Stomach smooth muscle (tissue), 2 donors: ENCODE results near the gene GSC.

Experiments used
- H3K27ac ChIP-seq: one replicate; pipeline ENCODE4 v1.7.0; 2013; ENCODE audit warnings: mild to moderate bottlenecking, low read length, inconsistent platforms
- H3K27me3 ChIP-seq, 2 donors: one replicate each; pipeline ENCODE4 v1.7.0; 2013; ENCODE audit warnings: low read length in 2 of 2; ENCODE audit not compliant: insufficient read depth in 2 of 2, control insufficient read depth in 1 of 2
- H3K36me3 ChIP-seq, 2 donors: one replicate each; pipeline ENCODE4 v1.7.0; 2013; ENCODE audit warnings: low read length in 2 of 2; ENCODE audit not compliant: control insufficient read depth in 2 of 2, insufficient read depth in 2 of 2
- H3K4me1 ChIP-seq: one replicate; pipeline ENCODE4 v1.7.0; 2013; ENCODE audit warnings: low read length; ENCODE audit not compliant: control insufficient read depth, insufficient read depth
- H3K4me3 ChIP-seq, 2 donors: one replicate each; pipeline ENCODE4 v1.7.0; 2013; ENCODE audit warnings: low read length in 2 of 2
- H3K9ac ChIP-seq, 2 donors: one replicate each; pipeline ENCODE4 v1.7.0; 2013; ENCODE audit warnings: low read length in 2 of 2, mild to moderate bottlenecking in 1 of 2
- H3K9me3 ChIP-seq, 2 donors: one replicate each; pipeline ENCODE4 v1.7.0; 2013; ENCODE audit warnings: low read length in 2 of 2; ENCODE audit not compliant: control insufficient read depth in 2 of 2
- donor health status: healthy.
- donor health status: Pancreatic carcinoma.

The GSC gene

GRCh38 chr14:94787092-94787491 is 17.2 kb upstream of the GSC start:
- Histone ChIP-seq H3K36me3 (no peaks in the 10 kb centered on the region), H3K9ac (no peak overlapping the region), H3K4me1 (no peaks in the 10 kb centered on the region), H3K27me3 (no peaks in the 10 kb centered on the region), H3K9me3 (no peaks in the 10 kb centered on the region), H3K27ac (no peak overlapping the region), H3K4me3 (no peak overlapping the region)

GRCh38 chr14:94780536-94781399 is 10.9 kb upstream of the GSC start:
- Histone ChIP-seq H3K36me3 (no peaks in the 10 kb centered on the region), H3K27ac (no peak overlapping the region), H3K27me3 (peaks cover 23 to 27% of the 10 kb centered on the region in 2 donors), H3K4me3 (no peak overlapping the region), H3K9me3 (no peaks in the 10 kb centered on the region), H3K9ac (no peak overlapping the region), H3K4me1 (no peaks in the 10 kb centered on the region)

DNA sequence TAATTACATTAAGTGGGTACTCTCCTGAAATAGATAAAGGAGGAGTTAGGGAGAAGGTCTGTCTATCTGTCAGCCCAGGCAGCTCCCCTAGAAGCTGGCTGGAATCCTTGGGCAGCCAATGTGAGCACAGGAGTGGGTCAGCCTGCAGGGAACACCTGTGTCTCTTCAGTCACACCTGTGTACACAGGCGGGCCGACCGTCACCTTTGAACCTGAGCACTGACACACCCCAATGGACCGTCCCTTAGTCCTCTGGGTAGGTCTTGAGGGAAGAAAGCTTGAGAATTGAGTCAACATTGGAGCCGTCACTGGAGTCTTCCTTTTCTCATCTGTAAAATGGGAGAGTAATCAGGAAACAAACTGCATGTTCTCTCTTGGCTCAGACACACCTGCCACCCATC is 9.8 kb upstream of the GSC start:
- H3K27me3 ChIP-seq, result peaks cover 34 to 37% of the 10 kb centered on the region in 2 donors

DNA sequence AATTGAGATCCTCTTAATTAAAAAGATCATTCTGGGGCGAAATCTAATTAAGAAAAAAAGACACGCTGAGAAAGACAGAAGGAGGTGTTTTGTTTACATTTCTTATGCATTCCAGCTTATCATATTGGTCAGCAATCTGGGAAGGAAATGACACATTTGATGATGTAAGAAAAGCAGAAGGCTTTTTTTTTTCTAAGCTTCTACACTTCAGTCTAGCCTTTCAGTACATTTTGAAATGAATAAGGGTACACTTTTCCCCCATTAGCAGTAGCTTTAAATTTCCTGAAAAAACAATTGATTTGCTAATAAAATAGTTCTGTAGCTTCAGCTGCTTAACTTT is 5.9 kb upstream of the GSC start:
- Histone ChIP-seq H3K4me1 (peaks cover 2% of the 10 kb centered on the region), H3K36me3 (no peaks in the 10 kb centered on the region), H3K4me3 (no peak overlapping the region), H3K27ac (no peak overlapping the region), H3K9me3 (no peaks in the 10 kb centered on the region), H3K9ac (no peak overlapping the region), H3K27me3 (peaks cover 72 to 73% of the 10 kb centered on the region in 2 donors)

More for the DNA sequence above, 9.8 kb upstream of the GSC start:
- Histone ChIP-seq H3K9ac (no peak overlapping the region), H3K4me1 (no peaks in the 10 kb centered on the region), H3K9me3 (no peaks in the 10 kb centered on the region), H3K27ac (no peak overlapping the region), H3K4me3 (no peak overlapping the region), H3K36me3 (no peaks in the 10 kb centered on the region)

DNA sequence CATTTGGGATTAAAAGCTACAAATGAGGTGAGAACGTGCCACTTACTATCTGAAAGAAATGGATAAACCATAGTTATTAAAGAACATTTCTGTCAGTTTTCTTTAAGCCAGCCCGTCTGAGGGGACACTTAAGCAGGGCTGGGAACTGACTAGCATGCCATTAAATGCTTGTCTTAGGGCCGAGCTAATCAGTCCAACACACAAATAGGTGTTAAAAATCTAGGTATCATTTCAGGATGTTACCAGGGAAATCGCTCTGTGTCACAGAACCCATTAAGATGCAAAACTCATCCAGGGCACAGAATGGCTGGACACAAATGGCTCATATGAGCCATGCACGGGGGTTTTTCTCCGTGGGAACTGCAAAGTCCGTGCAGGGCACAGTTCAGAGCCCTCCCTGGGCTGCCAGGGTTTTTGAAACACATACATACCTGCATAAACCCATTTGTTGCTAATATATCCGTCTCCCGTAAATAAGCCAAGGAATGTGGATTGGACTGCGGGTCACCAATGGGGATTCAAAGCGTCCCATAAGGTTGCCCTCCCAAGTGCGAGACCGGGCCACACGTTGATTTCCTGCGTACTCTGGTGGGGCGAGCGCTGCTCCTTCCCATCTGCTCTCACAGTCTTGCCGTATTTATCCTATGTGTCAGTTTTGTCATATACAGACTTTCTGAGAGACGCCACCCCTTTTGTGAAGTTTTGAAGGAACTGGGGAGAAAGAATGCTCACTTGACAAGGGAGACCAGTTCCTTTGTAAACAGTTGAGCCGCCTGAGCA is 5.4 kb upstream of the GSC start:
- Histone ChIP-seq H3K4me1 (peaks cover 2% of the 10 kb centered on the region), H3K27me3 (peaks cover 75 to 77% of the 10 kb centered on the region in 2 donors), H3K36me3 (no peaks in the 10 kb centered on the region)

GRCh38 chr14:94774344-94775090 is 4.6 kb upstream of the GSC start:
- H3K9me3 ChIP-seq, result no peaks in the 10 kb centered on the region
- no peak overlapping the region for H3K9ac ChIP-seq
- no peak overlapping the region for H3K27ac ChIP-seq
- peaks cover 8% of the 10 kb centered on the region for H3K4me1 ChIP-seq
- no peak overlapping the region for H3K4me3 ChIP-seq
- H3K36me3 ChIP-seq, result no peaks in the 10 kb centered on the region
- peaks cover 75 to 80% of the 10 kb centered on the region in 2 donors for H3K27me3 ChIP-seq

More for the DNA sequence above, 5.4 kb upstream of the GSC start:
- no peak overlapping the region for H3K4me3 ChIP-seq
- H3K9ac ChIP-seq, result no peak overlapping the region
- H3K9me3 ChIP-seq, result no peaks in the 10 kb centered on the region
- H3K27ac ChIP-seq, result no peak overlapping the region

DNA sequence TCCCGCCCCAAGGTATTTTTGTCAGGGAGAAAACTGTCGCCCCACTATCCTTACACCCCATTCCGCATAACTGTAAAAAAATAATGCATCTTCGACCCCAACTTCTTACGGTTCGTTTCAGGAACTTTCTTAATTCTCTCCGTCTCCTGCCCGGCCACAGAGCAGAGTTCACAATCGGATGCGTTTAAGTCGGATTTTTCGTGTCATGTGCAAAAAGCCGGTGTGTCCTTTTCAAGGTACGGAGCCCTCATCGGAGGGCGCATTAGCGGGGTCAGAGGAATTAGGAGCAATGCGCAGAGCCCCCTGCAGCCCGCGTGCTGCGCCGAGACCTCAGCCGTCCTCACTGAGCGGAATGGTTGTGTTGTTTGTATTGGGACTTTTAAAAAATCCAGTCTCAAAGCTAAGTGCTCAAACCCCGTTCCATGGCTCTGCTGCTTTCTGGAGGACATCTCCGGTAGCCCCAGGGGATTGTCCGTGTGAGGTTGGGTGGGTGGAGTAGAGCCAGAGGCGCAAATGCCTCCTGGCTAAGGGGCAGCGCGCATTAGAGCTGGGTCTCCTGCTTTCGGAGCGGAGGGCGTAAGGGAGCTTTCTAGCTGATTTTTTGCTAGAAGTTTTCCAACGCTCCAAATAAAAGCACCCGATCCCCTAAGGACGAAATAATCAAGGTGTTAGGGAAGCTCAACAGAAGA is 3.9 kb upstream of the GSC start:
- no peak overlapping the region for H3K9ac ChIP-seq
- H3K36me3 ChIP-seq, result no peaks in the 10 kb centered on the region
- no peaks in the 10 kb centered on the region for H3K9me3 ChIP-seq
- H3K27me3 ChIP-seq, result peaks cover 74 to 81% of the 10 kb centered on the region in 2 donors
- H3K4me1 ChIP-seq, result peaks cover 15% of the 10 kb centered on the region
- no peak overlapping the region for H3K27ac ChIP-seq
- no peak overlapping the region for H3K4me3 ChIP-seq

DNA sequence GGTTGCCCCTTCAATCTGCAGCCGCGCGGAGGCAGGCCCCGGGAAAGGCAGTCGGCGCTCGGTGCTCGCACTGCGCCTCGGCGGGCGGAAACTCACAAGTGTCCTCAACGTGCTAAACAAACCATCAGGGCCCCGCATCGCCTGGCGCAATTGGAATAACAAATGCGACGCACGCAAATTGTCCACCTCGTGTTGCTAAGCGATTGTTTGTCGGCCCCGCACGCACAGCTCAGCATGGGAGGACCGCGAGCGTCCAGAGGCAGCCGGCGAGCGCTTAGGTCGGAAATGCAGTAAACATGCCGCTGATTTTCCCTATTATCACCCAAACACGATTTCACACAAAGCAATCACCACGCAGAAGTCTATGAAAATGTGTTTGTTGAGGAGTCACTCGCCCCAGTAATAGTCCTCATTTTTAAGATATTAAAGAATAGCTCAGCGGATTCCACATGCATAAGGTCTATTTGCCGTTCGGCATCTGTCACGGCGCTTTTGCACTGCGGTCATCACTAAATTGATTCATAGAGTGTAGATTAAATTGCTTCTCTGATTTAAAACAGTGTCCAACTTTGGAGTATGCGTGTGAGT is 3.2 kb upstream of the GSC start:
- H3K4me1 ChIP-seq, result peaks cover 20% of the 10 kb centered on the region
- no peak overlapping the region for H3K27ac ChIP-seq
- no peak overlapping the region for H3K9ac ChIP-seq
- no peaks in the 10 kb centered on the region for H3K36me3 ChIP-seq
- no peak overlapping the region for H3K4me3 ChIP-seq
- no peaks in the 10 kb centered on the region for H3K9me3 ChIP-seq
- H3K27me3 ChIP-seq, result peaks cover 77 to 87% of the 10 kb centered on the region in 2 donors

GRCh38 chr14:94772548-94772947 is 2.6 kb upstream of the GSC start:
- Histone ChIP-seq H3K9ac (no peak overlapping the region), H3K36me3 (no peaks in the 10 kb centered on the region), H3K4me3 (no peak overlapping the region), H3K27me3 (peaks cover 81 to 92% of the 10 kb centered on the region in 2 donors), H3K9me3 (no peaks in the 10 kb centered on the region), H3K4me1 (peaks cover 20% of the 10 kb centered on the region), H3K27ac (no peak overlapping the region)
